LNCAP (cell line): Measurements from ENCODE around the gene TFCP2L1.

Source experiments
- CTCF ChIP-seq: fragments of 450-650 bp; IDR thresholded peaks from 2 replicates; pipeline ENCODE4 v1.5.1; 2017; ENCODE audit warnings: mild to moderate bottlenecking

TFCP2L1 gene

GRCh38 chr2:121245913-121246312, 39.1 kb downstream of the TFCP2L1 start:
- TF ChIP-seq CTCF: no peak

GRCh38 chr2:121245120-121245820, 39.7 kb downstream of the TFCP2L1 start:
- no peak for TF ChIP-seq CTCF

GRCh38 chr2:121244616-121245015, 40.4 kb downstream of the TFCP2L1 start:
- no peak for TF ChIP-seq CTCF

- TF ChIP-seq CTCF: no peak
Measured at GRCh38 chr2:121243821-121244460, 41.1 kb downstream of the TFCP2L1 start.

- TF ChIP-seq CTCF: no peak
Measured at GRCh38 chr2:121242976-121243375, 42.0 kb downstream of the TFCP2L1 start.

GRCh38 chr2:121242175-121242875, 42.7 kb downstream of the TFCP2L1 start:
- no peak for TF ChIP-seq CTCF

GRCh38 chr2:121241466-121241865, 43.5 kb downstream of the TFCP2L1 start:
- no peak for TF ChIP-seq CTCF
